Endodermal cell (in vitro differentiated cells): ENCODE results near the gene ROBO1. TPM values are rescaled to one million over a fixed set of nuclear protein-coding genes. Genes with fewer than 3 reads are reported as not detected.

Experiments used
- DNase-seq: peaks from one replicate; pipeline ENCODE4 v3.0.0-alpha.2; 2017
- H3K27ac ChIP-seq: 2 replicates; pipeline ENCODE4 v1.5.1; 2013; ENCODE audit warnings: mild to moderate bottlenecking, low read depth, low read length, moderate library complexity
- H3K27me3 ChIP-seq: 2 replicates; pipeline ENCODE4 v1.6.1; 2013; ENCODE audit warnings: mild to moderate bottlenecking, low read length, moderate library complexity; ENCODE audit not compliant: insufficient read depth, control insufficient read depth, poor library complexity, severe bottlenecking
- H3K36me3 ChIP-seq: 2 replicates; pipeline ENCODE4 v1.7.0; 2013; ENCODE audit warnings: mild to moderate bottlenecking, low read length, moderate library complexity; ENCODE audit not compliant: control insufficient read depth, insufficient read depth
- H3K4me1 ChIP-seq: one replicate; pipeline ENCODE4 v1.7.0; 2013; ENCODE audit warnings: low read length; ENCODE audit not compliant: control insufficient read depth, insufficient read depth
- H3K4me3 ChIP-seq: 2 replicates; pipeline ENCODE4 v1.5.1; 2013; ENCODE audit warnings: mild to moderate bottlenecking, low read length, moderate library complexity
- H3K9ac ChIP-seq: 2 replicates; pipeline ENCODE4 v1.6.1; 2013; ENCODE audit warnings: mild to moderate bottlenecking, low read length, moderate library complexity; ENCODE audit not compliant: poor library complexity, severe bottlenecking; ENCODE audit errors: extremely low read depth
- H3K9me3 ChIP-seq: 2 replicates; pipeline ENCODE4 v1.6.1; 2013; ENCODE audit warnings: mild to moderate bottlenecking, low read length, moderate library complexity; ENCODE audit not compliant: control insufficient read depth
- H3K27ac Mint-ChIP-seq: 2 replicates; pipeline ENCODE4 v1.8.0; 2020; ENCODE audit warnings: mixed read lengths
- H3K27me3 Mint-ChIP-seq: 2 replicates; pipeline ENCODE4 v1.8.0; 2021; ENCODE audit warnings: mild to moderate bottlenecking, mixed read lengths; ENCODE audit not compliant: insufficient read depth
- H3K36me3 Mint-ChIP-seq: 2 replicates; pipeline ENCODE4 v1.8.0; 2020; ENCODE audit warnings: low read depth, mixed read lengths
- H3K4me1 Mint-ChIP-seq: 2 replicates; pipeline ENCODE4 v1.8.0; 2020; ENCODE audit warnings: mixed read lengths
- H3K4me3 Mint-ChIP-seq: 2 replicates; pipeline ENCODE4 v1.8.0; 2020; ENCODE audit warnings: mild to moderate bottlenecking, moderate library complexity, mixed read lengths
- H3K9me3 Mint-ChIP-seq: 2 replicates; pipeline ENCODE4 v1.8.0; 2020; ENCODE audit warnings: mild to moderate bottlenecking, mixed read lengths
- CTCF ChIP-seq: fragments of 200-600 bp; sonication (generic); conservative IDR thresholded peaks from 2 replicates; pipeline ENCODE4 v1.5.0; 2021; ENCODE audit warnings: antibody characterized with exemption, mild to moderate bottlenecking
- WGBS, 2 experiments: methylation state at CpG; one replicate each; pipeline versions ENCODE4 v1.1.5 to v1.1.7; 2013; ENCODE audit warnings: missing lambda C conversion rate in 2 of 2, mixed read lengths in 1 of 2; ENCODE audit not compliant: insufficient coverage in 1 of 2, insufficient read length in 1 of 2; 5-methylcytosine and 5-hydroxymethylcytosine counted together
- total RNA-seq, 2 donors: library from RNA; stranded (reverse); fragmentation: NEBNext Ultra II Directional in 1 of 2; extraction: Animal tissue kit (Norgen Biotek cat#: 25700) in 1 of 2; gene quantifications; 2 replicates in 1 of 2; 3 replicates in 1 of 2; pipeline ENCODE4 v1.2.1, GENCODE V29; 2021

The ROBO1 gene
- total RNA-seq, 2 donors from 2014 or later = 74.8 to 75.9 TPM

DNA sequence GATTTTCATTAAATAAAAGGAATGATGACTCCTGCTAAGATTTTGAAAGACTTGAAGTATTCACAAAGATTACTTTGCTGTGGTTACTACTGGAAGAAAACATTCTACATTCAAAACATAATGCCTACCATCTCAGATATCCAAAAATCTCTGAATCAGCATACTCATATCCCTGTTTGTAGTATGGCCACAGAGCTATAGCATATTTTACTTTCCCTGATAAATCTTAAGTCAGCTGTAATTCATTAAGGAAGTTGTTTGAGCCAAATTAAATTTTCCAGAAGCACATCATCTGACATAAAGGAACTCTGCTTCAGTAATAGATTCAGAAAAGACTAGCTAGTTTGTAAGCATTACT is 942.0 kb downstream of the ROBO1 start:
- H3K4me1 Mint-ChIP-seq = peaks cover 10% of the 10 kb centered on the region
- H3K27ac ChIP-seq = no peak overlapping the region
- H3K9me3 ChIP-seq = peaks cover 9% of the 10 kb centered on the region
- no peak for DNase-seq
- no peak overlapping the region for H3K4me3 ChIP-seq
- H3K36me3 ChIP-seq = no peaks in the 10 kb centered on the region
- no peaks in the 10 kb centered on the region for H3K4me1 ChIP-seq
- no peaks in the 10 kb centered on the region for H3K9me3 Mint-ChIP-seq
- H3K27ac Mint-ChIP-seq = no peak overlapping the region
- H3K27me3 ChIP-seq = no peaks in the 10 kb centered on the region
- H3K9ac ChIP-seq = no peak overlapping the region
- no peak overlapping the region for H3K4me3 Mint-ChIP-seq
- peaks cover 3% of the 10 kb centered on the region for H3K36me3 Mint-ChIP-seq
- TF ChIP-seq CTCF = no peak
- H3K27me3 Mint-ChIP-seq = no peaks in the 10 kb centered on the region

GRCh38 chr3:78825118-78825857 is 942.5 kb downstream of the ROBO1 start:
- Histone ChIP-seq H3K27me3 (no peaks in the 10 kb centered on the region), H3K27ac (no peak overlapping the region), H3K9ac (no peak overlapping the region), H3K9me3 (peaks cover 5% of the 10 kb centered on the region), H3K4me3 (no peak overlapping the region), H3K4me1 (no peaks in the 10 kb centered on the region), H3K36me3 (no peaks in the 10 kb centered on the region)
- H3K4me1 Mint-ChIP-seq = peaks cover 10% of the 10 kb centered on the region
- peaks cover 3% of the 10 kb centered on the region for H3K36me3 Mint-ChIP-seq
- H3K27ac Mint-ChIP-seq = no peak overlapping the region
- H3K9me3 Mint-ChIP-seq = no peaks in the 10 kb centered on the region
- no peaks in the 10 kb centered on the region for H3K27me3 Mint-ChIP-seq
- no peak for DNase-seq
- no peak overlapping the region for H3K4me3 Mint-ChIP-seq
- TF ChIP-seq CTCF = no peak
- 72 to 100% methylated on average over 2 to 5 of the region's 5 CpGs for WGBS, 2 experiments

DNA sequence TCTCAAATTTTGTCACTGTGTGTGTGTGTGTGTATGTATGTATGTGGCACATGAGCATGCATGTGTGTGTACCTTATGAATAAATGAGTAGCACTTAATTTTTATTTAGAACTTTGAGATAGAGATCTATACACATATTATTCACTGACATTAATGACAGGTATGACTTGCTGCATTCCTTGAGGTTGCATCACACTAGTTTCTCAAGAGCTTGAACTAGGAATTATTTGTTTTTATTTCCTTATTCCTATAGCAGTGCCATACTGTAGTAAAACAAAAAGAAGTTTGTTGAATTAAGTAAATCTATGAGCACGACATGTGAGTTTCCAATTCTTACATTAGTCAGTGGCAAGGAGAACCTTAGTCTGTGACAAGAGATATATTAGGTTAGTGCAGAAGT is 943.9 kb downstream of the ROBO1 start:
- Histone ChIP-seq H3K9ac (no peak overlapping the region), H3K27ac (no peak overlapping the region), H3K27me3 (no peaks in the 10 kb centered on the region), H3K9me3 (peaks cover 5% of the 10 kb centered on the region), H3K36me3 (no peaks in the 10 kb centered on the region), H3K4me1 (no peaks in the 10 kb centered on the region), H3K4me3 (no peak overlapping the region)
- no peak for DNase-seq
- WGBS, 2 experiments = 94% methylated on average over 1 of the region's 1 CpG; no CpG with 5 or more reads in 1 of the 2 experiments
- peaks cover 6% of the 10 kb centered on the region for H3K36me3 Mint-ChIP-seq
- H3K4me1 Mint-ChIP-seq = peaks cover 10% of the 10 kb centered on the region
- H3K9me3 Mint-ChIP-seq = no peaks in the 10 kb centered on the region
- no peak for TF ChIP-seq CTCF
- H3K4me3 Mint-ChIP-seq = no peak overlapping the region
- no peaks in the 10 kb centered on the region for H3K27me3 Mint-ChIP-seq
- H3K27ac Mint-ChIP-seq = no peak overlapping the region
